Measurements from ENCODE around the gene PCF11. TPM values are rescaled to one million over a fixed set of nuclear protein-coding genes. Genes with fewer than 3 reads are reported as not detected.

Gene PCF11
- total and polyA plus RNA-seq, 2 of the 13 experiments (the other 11 are each of a cell fraction or from before 2014, with no cell fraction given) = 40.3 to 47.7 TPM

- TF ChIP-seq THYN1 (CRISPR knock-in tag; IDR thresholded peaks at IDR 0.05; ENCODE audit: borderline replicate concordance, low read depth) (no peak), ZNF747 (CRISPR knock-in tag; IDR thresholded peaks at IDR 0.05; ENCODE audit: borderline replicate concordance) (no peak), ZFYVE20 (CRISPR knock-in tag; IDR thresholded peaks at IDR 0.05; ENCODE audit: borderline replicate concordance, low read depth) (no peak), ZNF329 (CRISPR knock-in tag; IDR thresholded peaks at IDR 0.05; ENCODE audit: low read depth) (no peak), ARNTL (CRISPR knock-in tag; IDR thresholded peaks at IDR 0.05) (no peak), GATA4 (IDR thresholded peaks at IDR 0.05; ENCODE audit: borderline replicate concordance, low read depth) (no peak), HOXA7 (CRISPR knock-in tag; IDR thresholded peaks at IDR 0.05) (no peak), GABPA (IDR thresholded peaks at IDR 0.05; ENCODE audit: low read depth, low read length) (peak; percentile 97), GABPA (CRISPR knock-in tag; IDR thresholded peaks at IDR 0.05; ENCODE audit: low read depth) (peak; percentile 99), MYPOP (CRISPR knock-in tag; IDR thresholded peaks at IDR 0.05) (peak; percentile 63; the same call in 1 of the 2 replicates), ZNF335 (CRISPR knock-in tag; IDR thresholded peaks at IDR 0.05) (no peak), ZNF3 (CRISPR knock-in tag; IDR thresholded peaks at IDR 0.05) (no peak), FOXA1 (IDR thresholded peaks at IDR 0.05) (no peak), FOXA1 (CRISPR knock-in tag; IDR thresholded peaks at IDR 0.05) (no peak; the same call in 1 of the 2 replicates), ZNF883 (CRISPR knock-in tag; IDR thresholded peaks at IDR 0.05; ENCODE audit: not compliant biosample characterization) (peak; percentile 19), ZBTB33 (CRISPR knock-in tag; IDR thresholded peaks at IDR 0.05) (no peak), ZNF484 (CRISPR knock-in tag; IDR thresholded peaks at IDR 0.05; ENCODE audit: borderline replicate concordance, low read depth) (no peak), ZKSCAN8 (CRISPR knock-in tag; IDR thresholded peaks at IDR 0.05; ENCODE audit: borderline replicate concordance) (no peak), ZNF569 (CRISPR knock-in tag; IDR thresholded peaks at IDR 0.05; ENCODE audit: borderline replicate concordance) (no peak), ZSCAN25 (CRISPR knock-in tag; IDR thresholded peaks at IDR 0.05) (no peak), ZNF660 (CRISPR knock-in tag; IDR thresholded peaks at IDR 0.05; ENCODE audit: borderline replicate concordance, low read depth) (no peak), ZNF841 (CRISPR knock-in tag; IDR thresholded peaks at IDR 0.05; ENCODE audit: borderline replicate concordance) (no peak)
- TF ChIP-seq, protein P1, sequence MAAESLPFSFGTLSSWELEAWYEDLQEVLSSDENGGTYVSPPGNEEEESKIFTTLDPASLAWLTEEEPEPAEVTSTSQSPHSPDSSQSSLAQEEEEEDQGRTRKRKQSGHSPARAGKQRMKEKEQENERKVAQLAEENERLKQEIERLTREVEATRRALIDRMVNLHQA (CRISPR knock-in tag; IDR thresholded peaks at IDR 0.05) = no peak
- TF ChIP-seq, protein P2, sequence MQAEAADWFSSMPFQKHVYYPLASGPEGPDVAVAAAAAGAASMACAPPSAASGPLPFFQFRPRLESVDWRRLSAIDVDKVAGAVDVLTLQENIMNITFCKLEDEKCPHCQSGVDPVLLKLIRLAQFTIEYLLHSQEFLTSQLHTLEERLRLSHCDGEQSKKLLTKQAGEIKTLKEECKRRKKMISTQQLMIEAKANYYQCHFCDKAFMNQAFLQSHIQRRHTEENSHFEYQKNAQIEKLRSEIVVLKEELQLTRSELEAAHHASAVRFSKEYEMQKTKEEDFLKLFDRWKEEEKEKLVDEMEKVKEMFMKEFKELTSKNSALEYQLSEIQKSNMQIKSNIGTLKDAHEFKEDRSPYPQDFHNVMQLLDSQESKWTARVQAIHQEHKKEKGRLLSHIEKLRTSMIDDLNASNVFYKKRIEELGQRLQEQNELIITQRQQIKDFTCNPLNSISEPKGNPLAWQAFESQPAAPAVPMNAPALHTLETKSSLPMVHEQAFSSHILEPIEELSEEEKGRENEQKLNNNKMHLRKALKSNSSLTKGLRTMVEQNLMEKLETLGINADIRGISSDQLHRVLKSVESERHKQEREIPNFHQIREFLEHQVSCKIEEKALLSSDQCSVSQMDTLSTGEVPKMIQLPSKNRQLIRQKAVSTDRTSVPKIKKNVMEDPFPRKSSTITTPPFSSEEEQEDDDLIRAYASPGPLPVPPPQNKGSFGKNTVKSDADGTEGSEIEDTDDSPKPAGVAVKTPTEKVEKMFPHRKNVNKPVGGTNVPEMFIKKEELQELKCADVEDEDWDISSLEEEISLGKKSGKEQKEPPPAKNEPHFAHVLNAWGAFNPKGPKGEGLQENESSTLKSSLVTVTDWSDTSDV (CRISPR knock-in tag; IDR thresholded peaks at IDR 0.05) = peak; percentile 66; the same call in 1 of the 2 replicates
Observed at GRCh38 chr11:83193315-83194280, 36.7 kb downstream of the PCF11 start, which contains the start of gene ANKRD42 (continued).
